Hematopoietic multipotent progenitor cell treated with erythropoietin and hydrocortisone succinate and interleukin-3 and kit ligand, for 17 days (in vitro differentiated cells): ENCODE data around the gene RFTN1.

Experiments used
- DNase-seq: peaks from one replicate; pipeline ENCODE4 v3.0.0-alpha.2; 2015; ENCODE audit warnings: low spot score

RFTN1 gene

DNA sequence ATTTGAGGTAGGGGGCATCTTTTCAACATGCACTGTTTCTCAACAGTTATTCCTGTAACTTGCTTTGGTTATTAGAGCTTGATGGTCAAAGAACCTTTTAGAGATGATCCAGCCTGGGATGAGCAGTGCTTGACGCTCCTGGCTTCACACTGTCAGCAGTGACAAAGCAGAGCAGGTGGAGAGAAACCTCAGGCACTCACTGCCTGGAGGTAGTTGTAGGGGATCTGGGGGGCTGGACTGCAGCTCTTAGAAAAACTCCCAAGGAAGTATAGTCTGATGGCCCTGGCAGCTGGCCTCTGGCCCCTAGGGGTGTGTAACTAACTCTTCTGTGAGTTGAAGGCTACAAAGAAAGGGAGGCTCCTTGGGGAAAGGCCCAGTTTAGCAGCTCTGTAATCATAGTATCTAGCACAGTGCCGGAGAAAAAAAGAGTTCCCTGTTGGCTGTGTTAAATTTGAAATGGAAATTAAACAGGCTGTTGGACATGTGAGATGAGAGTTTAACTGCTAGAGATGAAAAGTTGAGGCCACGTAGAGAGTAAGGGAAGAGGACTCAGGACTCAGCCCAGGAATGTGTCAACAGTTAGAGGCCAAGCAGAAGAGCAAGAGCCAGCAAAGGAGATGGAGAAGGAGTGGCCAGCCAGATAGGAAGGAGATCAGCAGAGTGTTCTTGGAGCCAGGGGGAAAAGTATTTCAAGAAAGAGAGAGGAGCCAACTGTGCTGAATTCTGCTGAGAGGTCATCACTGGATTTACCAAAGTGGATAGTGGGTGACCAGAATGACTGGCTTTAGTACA is 234.3 kb downstream of the RFTN1 start:
- no peak for DNase-seq

DNA sequence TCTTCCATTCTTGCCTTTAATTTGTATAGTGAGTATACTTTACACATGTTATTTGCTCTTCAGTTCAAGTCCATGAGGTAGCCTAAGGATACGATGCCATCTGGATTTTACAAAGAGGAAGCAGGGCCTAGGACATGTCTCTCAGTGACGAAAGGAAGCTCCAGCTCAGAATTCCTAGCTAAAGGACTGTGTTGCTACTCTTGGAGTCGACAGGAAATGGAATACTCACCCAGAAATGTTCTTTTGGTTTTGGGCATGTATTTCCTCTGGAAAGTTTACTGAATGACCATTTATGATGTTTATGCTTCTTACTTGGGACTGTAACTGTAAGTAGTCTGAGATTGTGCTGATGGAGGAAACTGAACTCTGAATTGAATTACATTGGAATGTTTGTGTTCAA is 236.0 kb downstream of the RFTN1 start:
- DNase-seq = no peak

DNA sequence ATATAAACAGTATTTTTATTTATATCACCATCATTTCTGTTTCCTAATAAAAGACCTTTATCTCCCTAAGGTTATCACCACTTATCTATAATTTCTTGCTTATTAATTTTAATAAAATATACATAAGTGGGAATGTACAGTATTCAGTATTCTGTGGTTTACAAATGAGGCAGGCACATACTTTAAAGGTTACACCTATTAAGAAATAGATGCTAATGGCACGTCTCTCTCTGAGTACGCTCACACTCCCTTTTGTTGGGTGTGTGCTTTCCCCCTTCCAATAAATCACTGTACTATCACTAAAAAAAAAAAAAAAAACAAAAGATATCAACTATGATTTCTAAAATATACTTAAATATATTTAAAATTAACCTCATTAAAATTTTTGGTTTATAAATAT is 239.6 kb downstream of the RFTN1 start:
- DNase-seq = no peak

- no peak for DNase-seq
Observed at GRCh38 chr3:16272588-16272987, 240.9 kb downstream of the RFTN1 start.

- no peak for DNase-seq
Observed at GRCh38 chr3:16270855-16271254, 242.6 kb downstream of the RFTN1 start.

DNA sequence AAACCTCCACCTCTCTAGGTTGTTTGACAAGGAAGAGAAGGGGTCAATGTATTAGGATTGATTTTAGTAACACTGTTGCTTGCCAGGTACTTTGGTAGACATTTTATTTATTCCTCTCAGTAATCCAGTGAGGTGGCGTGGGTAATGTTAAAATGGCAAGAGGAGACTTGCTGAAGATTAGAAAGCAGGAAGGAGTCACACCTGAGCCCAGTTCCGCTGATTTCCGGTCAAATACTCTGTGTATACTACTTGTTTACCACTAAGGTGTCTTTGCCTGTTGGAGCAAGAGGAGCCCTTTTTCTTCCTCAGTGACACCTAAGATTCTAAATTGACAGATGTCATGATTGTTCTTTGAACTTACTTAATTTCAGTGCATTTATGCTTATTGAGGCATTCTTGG is 246.8 kb downstream of the RFTN1 start:
- no peak for DNase-seq
